H1 (cell line): Measurements from ENCODE around the gene SEMA6A. TPM values are rescaled to one million over a fixed set of nuclear protein-coding genes. Genes with fewer than 3 reads are reported as not detected.

Experiments used
- CTCF ChIA-PET: fragments of 300-600 bp; sonication (Branson Sonifier 250); formaldehyde crosslinking; loops from one replicate; lab custom pipeline; 2021; ENCODE audit not compliant: partially characterized antibody; lab: Charles Lee
- POLR2A ChIA-PET: fragments of 300-600 bp; sonication (Branson Sonifier 250); formaldehyde crosslinking; loops from one replicate; lab custom pipeline; 2021; ENCODE audit warnings: inconsistent platforms; ENCODE audit not compliant: partially characterized antibody; lab: Charles Lee
- DNase-seq, 2 experiments: peaks; one replicate each; pipeline versions ENCODE4 v3.0.0 to v3.0.0-alpha.2; 2010 to 2022; ENCODE audit warnings: low spot score in 2 of 2, low read depth in 1 of 2, mixed read lengths in 1 of 2
- FAIRE-seq: peaks from 2 replicates; lab custom pipeline; 2011; peaks lifted over from hg19 to GRCh38; lab: Jason Lieb, UNC
- H2AFZ ChIP-seq: 2 replicates; pipeline ENCODE4 v1.8.1; 2012; ENCODE audit warnings: low read length, inconsistent platforms
- H2AK5ac ChIP-seq: 2 replicates; pipeline ENCODE4 v1.6.1; 2013; ENCODE audit warnings: low read depth, low read length
- H2BK120ac ChIP-seq: replicated peaks from 2 replicates; pipeline ENCODE3; 2013; ENCODE audit warnings: low read depth, low read length, inconsistent platforms
- H2BK12ac ChIP-seq: 2 replicates; pipeline ENCODE4 v1.6.1; 2013; ENCODE audit warnings: low read depth, low read length
- H2BK15ac ChIP-seq: 2 replicates; pipeline ENCODE4 v1.6.1; 2013; ENCODE audit warnings: low read length
- H2BK20ac ChIP-seq: 2 replicates; pipeline ENCODE4 v1.6.1; 2013; ENCODE audit warnings: low read length
- H2BK5ac ChIP-seq: 2 replicates; pipeline ENCODE4 v1.6.1; 2013; ENCODE audit warnings: low read depth, low read length
- H3K14ac ChIP-seq: 2 replicates; pipeline ENCODE4 v1.6.1; 2013; ENCODE audit warnings: inconsistent platforms; ENCODE audit not compliant: insufficient read length
- H3K18ac ChIP-seq: 2 replicates; pipeline ENCODE4 v1.6.1; 2013; ENCODE audit warnings: low read length; ENCODE audit errors: extremely low read depth
- H3K23ac ChIP-seq: 2 replicates; pipeline ENCODE4 v1.6.1; 2013; ENCODE audit warnings: inconsistent platforms; ENCODE audit not compliant: insufficient read length
- H3K23me2 ChIP-seq: 2 replicates; pipeline ENCODE4 v1.6.1; 2013; ENCODE audit warnings: low read depth, low read length
- H3K27ac ChIP-seq: 2 replicates; pipeline ENCODE4 v1.6.1; 2011; ENCODE audit warnings: low read depth, low read length, inconsistent platforms
- H3K27me3 ChIP-seq, 4 experiments: replicated peaks in 1 of 4; 1 replicate in 1 of 4; 2 replicates in 3 of 4; pipeline versions ENCODE4 v1.6.1 to v1.8.1; 2011 to 2013; ENCODE audit warnings: low read length in 3 of 4, mild to moderate bottlenecking in 3 of 4, inconsistent platforms in 2 of 4, mixed read lengths in 2 of 4, moderate library complexity in 1 of 4; ENCODE audit not compliant: control insufficient read depth in 3 of 4, insufficient read depth in 3 of 4; ENCODE audit errors: extremely low read depth in 1 of 4
- H3K36me3 ChIP-seq, 4 experiments: 2 replicates each; pipeline versions ENCODE4 v1.6.1 to v1.8.1; 2011 to 2013; ENCODE audit warnings: mild to moderate bottlenecking in 4 of 4, low read length in 3 of 4, moderate library complexity in 2 of 4, control low read depth in 1 of 4, inconsistent platforms in 1 of 4; ENCODE audit not compliant: insufficient read depth in 4 of 4, control insufficient read depth in 2 of 4
- H3K4ac ChIP-seq: replicated peaks from 2 replicates; pipeline ENCODE3; 2013; ENCODE audit warnings: low read length, low read depth, mixed read lengths, inconsistent platforms; ENCODE audit not compliant: insufficient read length
- H3K4me1 ChIP-seq, 4 experiments: replicated peaks in 1 of 4; 1 replicate in 1 of 4; 2 replicates in 3 of 4; pipeline versions ENCODE4 v1.6.1 to v1.8.1; 2011 to 2013; ENCODE audit warnings: low read length in 3 of 4, inconsistent platforms in 2 of 4, mixed read lengths in 1 of 4; ENCODE audit not compliant: insufficient read depth in 4 of 4, control insufficient read depth in 3 of 4
- H3K4me2 ChIP-seq, 2 experiments: 2 replicates each; pipeline versions ENCODE4 v1.6.1 to v1.8.1; 2011 to 2013; ENCODE audit warnings: low read depth in 2 of 2, low read length in 2 of 2, control low read depth in 1 of 2, inconsistent platforms in 1 of 2, mild to moderate bottlenecking in 1 of 2; ENCODE audit not compliant: insufficient read depth in 1 of 2
- H3K4me3 ChIP-seq, 4 experiments: fragments of 200-600, 300-600 bp in 1 of 4; sonication (generic), shearing (Covaris generic), sonication (Bioruptor Twin) in 1 of 4; 2 replicates each; pipeline versions ENCODE4 v1.5.1 to v1.8.1; 2011 to 2016; ENCODE audit warnings: low read length in 4 of 4, low read depth in 3 of 4, control low read depth in 2 of 4, inconsistent platforms in 2 of 4, mild to moderate bottlenecking in 2 of 4, mixed read lengths in 1 of 4, moderate library complexity in 1 of 4; ENCODE audit not compliant: insufficient read depth in 2 of 4; ENCODE audit errors: extremely low read depth in 1 of 4
- H3K56ac ChIP-seq: replicated peaks from 2 replicates; pipeline ENCODE3; 2013; ENCODE audit warnings: low read depth, mild to moderate bottlenecking, mixed read lengths, low read length, inconsistent platforms; ENCODE audit not compliant: insufficient read length
- H3K79me1 ChIP-seq: 2 replicates; pipeline ENCODE4 v1.6.1; 2013; ENCODE audit warnings: low read depth, low read length, control low read depth
- H3K79me2 ChIP-seq, 2 experiments: 2 replicates each; pipeline versions ENCODE4 v1.6.1 to v1.8.1; 2012 to 2013; ENCODE audit warnings: low read length in 2 of 2, mild to moderate bottlenecking in 2 of 2, inconsistent platforms in 1 of 2; ENCODE audit not compliant: insufficient read depth in 2 of 2, control insufficient read depth in 1 of 2
- H3K9ac ChIP-seq, 4 experiments: replicated peaks in 1 of 4; 1 replicate in 1 of 4; 2 replicates in 3 of 4; pipeline versions ENCODE4 v1.6.1 to v1.8.1; 2011 to 2013; ENCODE audit warnings: low read depth in 3 of 4, low read length in 3 of 4, control low read depth in 2 of 4, mild to moderate bottlenecking in 2 of 4, moderate library complexity in 2 of 4, inconsistent platforms in 1 of 4; ENCODE audit errors: extremely low read depth in 1 of 4
- H3K9me3 ChIP-seq, 2 experiments: 2 replicates each; pipeline versions ENCODE4 v1.6.1 to v1.8.1; 2012 to 2013; ENCODE audit warnings: mild to moderate bottlenecking in 2 of 2, moderate library complexity in 2 of 2, control low read depth in 1 of 2, inconsistent platforms in 1 of 2, low read depth in 1 of 2, low read length in 1 of 2, mixed read lengths in 1 of 2; ENCODE audit not compliant: insufficient read depth in 2 of 2
- H4K20me1 ChIP-seq, 2 experiments: replicated peaks in 1 of 2; 2 replicates each; pipeline versions ENCODE3 to v1.8.1; 2011 to 2013; ENCODE audit warnings: inconsistent platforms in 2 of 2, low read length in 2 of 2, mild to moderate bottlenecking in 1 of 2; ENCODE audit not compliant: insufficient read depth in 2 of 2, control insufficient read depth in 1 of 2
- H4K5ac ChIP-seq: 2 replicates; pipeline ENCODE4 v1.6.1; 2013; ENCODE audit warnings: low read length, low read depth, mixed read lengths, inconsistent platforms; ENCODE audit not compliant: insufficient read length
- H4K8ac ChIP-seq: 2 replicates; pipeline ENCODE4 v1.8.0; 2013; ENCODE audit warnings: mild to moderate bottlenecking, moderate library complexity, low read length, inconsistent platforms; ENCODE audit not compliant: insufficient read depth; ENCODE audit errors: extremely low read depth
- H4K91ac ChIP-seq: replicated peaks from 2 replicates; pipeline ENCODE3; 2013; ENCODE audit warnings: low read length, mixed read lengths, inconsistent platforms; ENCODE audit not compliant: insufficient read length
- BACH1 ChIP-seq: IDR thresholded peaks from 2 replicates; pipeline ENCODE4 v1.6.1; 2012; ENCODE audit warnings: low read length, improper control_type of control experiment
- CBX8 ChIP-seq: fragments of 300-800, 300-1000 bp; sonication (generic); IDR thresholded peaks from 2 replicates; pipeline ENCODE4 v1.7.1; 2016; ENCODE audit warnings: low read depth, low read length, borderline replicate concordance
- E2F6 ChIP-seq: IDR thresholded peaks from 2 replicates; pipeline ENCODE4 v1.6.1; 2012; ENCODE audit warnings: inconsistent platforms
- FOSL1 ChIP-seq: IDR thresholded peaks from 2 replicates; pipeline ENCODE4 v1.6.1; 2011; ENCODE audit warnings: mild to moderate bottlenecking, low read depth, low read length, moderate library complexity; ENCODE audit not compliant: insufficient read depth
- GABPA ChIP-seq: IDR thresholded peaks from 2 replicates; pipeline ENCODE4 v1.6.1; 2011; ENCODE audit warnings: mild to moderate bottlenecking, low read length, moderate library complexity, borderline replicate concordance; ENCODE audit not compliant: insufficient read depth
- GTF2F1 ChIP-seq: IDR thresholded peaks from 2 replicates; pipeline ENCODE4 v1.6.1; 2012; ENCODE audit warnings: low read depth, low read length, improper control_type of control experiment, borderline replicate concordance
- JUN ChIP-seq: IDR thresholded peaks from 2 replicates; pipeline ENCODE4 v1.6.1; 2011; ENCODE audit warnings: low read depth, mild to moderate bottlenecking, improper control_type of control experiment, low read length
- KDM5A ChIP-seq: fragments of 200-600 bp; IDR thresholded peaks from 2 replicates; pipeline ENCODE4 v1.7.1; 2012; ENCODE audit warnings: mild to moderate bottlenecking, low read length, inconsistent platforms, mixed read lengths
- MAFK ChIP-seq: IDR thresholded peaks from 2 replicates; pipeline ENCODE4 v1.6.1; 2012; ENCODE audit warnings: low read depth, mild to moderate bottlenecking, improper control_type of control experiment, low read length
- SP1 ChIP-seq: IDR thresholded peaks from 2 replicates; pipeline ENCODE4 v1.6.1; 2011; ENCODE audit warnings: low read depth, low read length
- WGBS, 2 experiments: shearing (Covaris generic) in 1 of 2; methylation state at CpG; one replicate each; pipeline versions ENCODE4 v1.1.6 to v1.1.7; 2013 to 2015; ENCODE audit warnings: low lambda C conversion rate in 2 of 2, mixed read lengths in 2 of 2, inconsistent platforms in 1 of 2, low coverage in 1 of 2, missing lambda C conversion rate in 1 of 2; ENCODE audit not compliant: insufficient replicate concordance in 2 of 2, insufficient coverage in 1 of 2, insufficient read length in 1 of 2; ENCODE audit errors: extremely low coverage in 1 of 2, missing lambda C conversion rate in 1 of 2; 5-methylcytosine and 5-hydroxymethylcytosine counted together
- polyA plus RNA-seq, 7 experiments: library from polyadenylated mRNA; depleted of rRNA in 3 of 7; stranded (reverse) in 5 of 7; unstranded in 2 of 7; fragments of >200 nt in 5 of 7; fragments of 200-250 nt in 2 of 7; gene quantifications; 1 replicate in 5 of 7; 2 replicates in 1 of 7; 4 replicates in 1 of 7; pipeline versions ENCODE4 v1.2.1 to v1.2.3, GENCODE V29; 2011 to 2013; ENCODE audit warnings: missing spikeins in 2 of 7, mixed read lengths in 2 of 7
- total RNA-seq: library from RNA; stranded (reverse); fragmentation: NEBNext Ultra II Directional; extraction: Animal tissue kit (Norgen Biotek cat#: 25700); gene quantifications from 2 replicates; pipeline ENCODE4 v1.2.1, GENCODE V29; 2021

SEMA6A gene
- total and polyA plus RNA-seq, 2 of the 8 experiments (the other 6 are each of a cell fraction or from before 2014, with no cell fraction given), result 78.3 to 277 TPM

GRCh38 chr5:116563736-116564308 lies 10.8 kb downstream of the SEMA6A start:
- no peak overlapping the region; a peak in 1 of 8 replicates for H3K4me3 ChIP-seq
- no peaks in the 10 kb centered on the region for H3K27me3 ChIP-seq
- H4K5ac ChIP-seq, result no peak overlapping the region
- peaks cover 0 to 46% (median 0%) of the 10 kb centered on the region in 4 experiments; a peak in 2 of 8 replicates for H3K36me3 ChIP-seq
- H3K56ac ChIP-seq, result no peak overlapping the region
- CTCF ChIA-PET, result interaction anchor here (1.7 to 1.8 kb wide), 2 partner anchors 9 to 11 kb away, joined by 6 to 10 read pairs; partner anchors contain the start of gene SEMA6A
- TF ChIP-seq GABPA (no peak), CBX8 (no peak), SP1 (no peak), MAFK (no peak), KDM5A (no peak), E2F6 (no peak), GTF2F1 (no peak), BACH1 (no peak), JUN (no peak), FOSL1 (no peak)
- H2BK120ac ChIP-seq, result no peak overlapping the region
- H2AK5ac ChIP-seq, result no peak overlapping the region
- H2BK12ac ChIP-seq, result no peak overlapping the region
- no peak overlapping the region for H3K23ac ChIP-seq
- no peak overlapping the region for H2BK15ac ChIP-seq
- POLR2A ChIA-PET, result interaction anchor here (0.9 to 2.1 kb wide), 2 partner anchors 8 to 12 kb away, joined by 5 to 10 read pairs; partner anchors contain the start of gene SEMA6A
- H4K91ac ChIP-seq, result no peak overlapping the region
- H3K14ac ChIP-seq, result no peak overlapping the region
- peaks cover 43 to 55% of the 10 kb centered on the region in 2 experiments for H4K20me1 ChIP-seq
- FAIRE-seq (peak; percentile 45), DNase-seq (no peak)
- no peak overlapping the region for H2BK20ac ChIP-seq
- H3K23me2 ChIP-seq, result peaks cover 6% of the 10 kb centered on the region
- peak overlapping the region in 1 of 2 experiments; percentile 86; a peak in 1 of 4 replicates for H3K4me2 ChIP-seq
- WGBS, 2 experiments, result 82% methylated on average over 6 of the region's 6 CpGs; no CpG with 5 or more reads in 1 of the 2 experiments
- H3K27ac ChIP-seq, result no peak overlapping the region
- H3K4me1 ChIP-seq, result peaks cover 10 to 56% (median 38%) of the 10 kb centered on the region in 4 experiments
- H3K79me1 ChIP-seq, result no peaks in the 10 kb centered on the region
- H3K4ac ChIP-seq, result no peak overlapping the region
- H3K18ac ChIP-seq, result no peak overlapping the region
- no peak overlapping the region for H2AFZ ChIP-seq
- H3K9me3 ChIP-seq, result no peaks in the 10 kb centered on the region
- no peak overlapping the region for H2BK5ac ChIP-seq
- H3K79me2 ChIP-seq, result peaks cover 93 to 100% of the 10 kb centered on the region in 2 experiments
- no peak overlapping the region for H3K9ac ChIP-seq
- no peak overlapping the region for H4K8ac ChIP-seq
